ENCODE measurements around the gene CEP78. TPM values are rescaled to one million over a fixed set of nuclear protein-coding genes. Genes with fewer than 3 reads are reported as not detected.

The CEP78 gene
- total RNA-seq, 1 experiment from 2014 or later: 48.1 TPM

GRCh38 chr9:78267889-78268288 is 32.0 kb downstream of the CEP78 start:
- no peak for ATAC-seq
- POLR2A ChIA-PET: no interaction called here
- no peaks in the 10 kb centered on the region for H3K27me3 ChIP-seq (ENCODE audit: insufficient read depth, low read length)

GRCh38 chr9:78269784-78270183 is 33.9 kb downstream of the CEP78 start:
- Histone ChIP-seq H3K79me2 (ENCODE audit: insufficient read depth, low read length) (no peaks in the 10 kb centered on the region), H4K20me1 (ENCODE audit: insufficient read depth) (no peaks in the 10 kb centered on the region), H3K9me2 (ENCODE audit: insufficient read depth) (no peaks in the 10 kb centered on the region), H3K9ac (ENCODE audit: low read length) (no peak overlapping the region), H3K4me2 (ENCODE audit: low read length) (no peak overlapping the region), H3K27me3 (ENCODE audit: insufficient read depth, low read length) (no peaks in the 10 kb centered on the region), H3K36me3 (ENCODE audit: control insufficient read depth in 1 of 2, insufficient read depth in 2 of 2, low read length in 2 of 2) (peaks cover 25 to 38% of the 10 kb centered on the region in 2 experiments; a peak in 3 of 4 replicates), H2AFZ (ENCODE audit: low read depth, low read length, poor library complexity, severe bottlenecking) (no peak overlapping the region), H3K27ac (ENCODE audit: low read depth, low read length) (no peak overlapping the region), H3K4me1 (ENCODE audit: control insufficient read depth in 1 of 2, insufficient read depth in 2 of 2, low read length in 2 of 2) (no peaks in the 10 kb centered on the region), H3K9me3 (ENCODE audit: control insufficient read depth in 1 of 2, insufficient read depth in 1 of 2, low read depth in 1 of 2, low read length in 2 of 2) (no peaks in the 10 kb centered on the region), H3K4me3 (replicated peaks in 1 of 2; ENCODE audit: low read depth in 1 of 2, low read length in 2 of 2) (no peak overlapping the region)
- ChIA-PET POLR2A (no interaction called here), CTCF (no interaction called here), RAD21 (ENCODE audit: low non-redundant PET in 1 of 2, low total read pairs in 2 of 2, uncharacterized antibody in 2 of 2, unreplicated experiment in 2 of 2) (no interaction called here)
- ATAC-seq: no peak
- no peak for TF ChIP-seq FOSL1 (IDR thresholded peaks at IDR 0.05; ENCODE audit: low read depth)
- DNase-seq (ENCODE audit: low read depth, low spot score): no peak
- intact Hi-C loops (cut with micrococcal nuclease): no loop called here
- no TSS peak for BruUV-seq (replicated peaks)

More at GRCh38 chr9:78267889-78268288, 32.0 kb downstream of the CEP78 start:
- Histone ChIP-seq H4K20me1 (ENCODE audit: insufficient read depth) (no peaks in the 10 kb centered on the region), H3K9me3 (ENCODE audit: control insufficient read depth in 1 of 2, insufficient read depth in 1 of 2, low read depth in 1 of 2, low read length in 2 of 2) (no peaks in the 10 kb centered on the region), H3K4me3 (replicated peaks in 1 of 2; ENCODE audit: low read depth in 1 of 2, low read length in 2 of 2) (no peak overlapping the region), H2AFZ (ENCODE audit: low read depth, low read length, poor library complexity, severe bottlenecking) (no peak overlapping the region), H3K27ac (ENCODE audit: low read depth, low read length) (no peak overlapping the region), H3K79me2 (ENCODE audit: insufficient read depth, low read length) (no peaks in the 10 kb centered on the region), H3K9me2 (ENCODE audit: insufficient read depth) (no peaks in the 10 kb centered on the region), H3K4me2 (ENCODE audit: low read length) (no peak overlapping the region), H3K36me3 (ENCODE audit: control insufficient read depth in 1 of 2, insufficient read depth in 2 of 2, low read length in 2 of 2) (peaks cover 28 to 40% of the 10 kb centered on the region in 2 experiments; a peak in 3 of 4 replicates), H3K9ac (ENCODE audit: low read length) (no peak overlapping the region), H3K4me1 (ENCODE audit: control insufficient read depth in 1 of 2, insufficient read depth in 2 of 2, low read length in 2 of 2) (no peaks in the 10 kb centered on the region)
- ChIA-PET RAD21 (ENCODE audit: low non-redundant PET in 1 of 2, low total read pairs in 2 of 2, uncharacterized antibody in 2 of 2, unreplicated experiment in 2 of 2) (no interaction called here), CTCF (interaction anchor here (1.0 kb wide), 1 partner anchor 28 kb away, joined by 3 read pairs; no protein-coding TSS in a partner anchor)
- BruUV-seq (replicated peaks): no TSS peak
- TF ChIP-seq RAD21 (IDR thresholded peaks at IDR 0.05; ENCODE audit: low read depth): no peak
- TF ChIP-seq ZNF274 (IDR thresholded peaks at IDR 0.05; ENCODE audit: low read depth, low read length): no peak
- no peak for TF ChIP-seq FOSL1 (IDR thresholded peaks at IDR 0.05; ENCODE audit: low read depth)
- no peak for TF ChIP-seq EGR1 (IDR thresholded peaks at IDR 0.05; ENCODE audit: low read depth)
- TF ChIP-seq SRF (IDR thresholded peaks at IDR 0.05; ENCODE audit: low read depth): no peak
- intact Hi-C loops (cut with micrococcal nuclease): no loop called here
- no peak for DNase-seq (ENCODE audit: low read depth, low spot score)
